HG03520 (cell line): Measurements from ENCODE around the gene NAPSA.
A peak's percentile ranks its signal among the peaks of the same experiment; 100 is the strongest.
"Not testable (repeated sequence)": the region's sequence is repeated elsewhere in the genome, so short reads cannot be mapped to it uniquely, and the experiment has no call there.

Source experiments
- ATAC-seq: cut with Tn5 transposase; IDR thresholded peaks from one replicate; pipeline ENCODE4 v1.9.1; 2021; ENCODE audit warnings: mild to moderate bottlenecking, moderate library complexity; ENCODE audit not compliant: unreplicated experiment

The NAPSA gene

DNA sequence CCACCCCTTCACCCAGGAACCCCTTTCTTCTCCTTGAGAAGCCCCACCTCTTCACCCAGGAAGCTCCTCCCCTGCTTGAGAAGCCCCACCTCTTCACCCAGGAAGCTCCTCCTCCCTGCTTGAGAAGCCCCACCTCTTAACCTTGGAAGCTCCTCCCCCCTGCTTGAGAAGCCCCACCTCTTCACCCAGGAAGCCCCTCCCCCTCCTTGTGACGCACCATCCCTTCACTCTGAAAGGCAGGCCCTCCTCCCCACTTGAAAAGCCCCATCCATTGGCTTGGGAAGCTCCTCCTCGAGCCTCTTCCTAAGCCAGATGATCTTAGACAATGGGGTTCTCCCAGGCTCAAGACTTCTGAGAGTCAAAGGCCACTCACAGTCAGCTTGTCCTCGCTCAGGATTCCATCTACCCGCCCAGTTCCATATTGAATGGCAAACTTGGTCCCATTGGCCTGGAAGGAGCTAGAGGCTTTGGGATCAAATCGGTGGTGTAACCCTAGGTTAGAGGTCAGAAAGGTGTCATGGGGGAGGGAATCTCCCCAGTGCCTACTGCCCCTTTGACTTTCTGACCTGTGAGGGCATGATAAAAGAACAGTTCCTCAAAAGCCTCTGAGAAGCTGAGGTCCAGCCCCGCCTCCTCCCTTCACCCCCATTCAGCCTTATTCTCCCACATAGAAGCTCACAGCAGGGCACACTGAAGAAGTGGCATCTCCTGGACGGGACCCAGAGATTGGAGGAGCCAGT, 4.0 kb downstream of the NAPSA start:
- ATAC-seq: no peak

DNA sequence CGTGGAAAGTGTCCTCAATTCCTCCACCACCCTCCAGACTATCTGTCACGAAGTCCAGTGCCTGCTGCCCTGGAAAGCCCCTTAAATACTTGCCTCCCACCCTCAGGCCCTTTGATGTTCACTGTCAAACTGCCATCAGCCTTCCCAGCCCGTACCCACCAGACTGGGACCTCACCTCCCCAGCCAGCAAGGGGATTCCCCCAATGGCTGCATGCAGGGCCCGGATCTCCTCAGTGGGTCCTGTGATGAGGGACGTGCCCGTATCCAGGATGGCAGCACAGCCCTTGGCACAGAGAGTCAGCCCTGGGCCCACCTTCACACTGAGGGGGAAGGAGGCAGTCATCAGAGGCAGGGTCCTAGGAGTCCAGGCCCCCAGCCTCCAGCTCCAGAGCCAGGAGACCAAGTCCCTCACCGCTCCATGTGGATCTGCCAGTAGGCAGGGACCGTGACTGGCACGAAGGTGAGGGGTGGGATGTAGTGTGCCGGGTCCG, 6.1 kb downstream of the NAPSA start:
- no peak for ATAC-seq

DNA sequence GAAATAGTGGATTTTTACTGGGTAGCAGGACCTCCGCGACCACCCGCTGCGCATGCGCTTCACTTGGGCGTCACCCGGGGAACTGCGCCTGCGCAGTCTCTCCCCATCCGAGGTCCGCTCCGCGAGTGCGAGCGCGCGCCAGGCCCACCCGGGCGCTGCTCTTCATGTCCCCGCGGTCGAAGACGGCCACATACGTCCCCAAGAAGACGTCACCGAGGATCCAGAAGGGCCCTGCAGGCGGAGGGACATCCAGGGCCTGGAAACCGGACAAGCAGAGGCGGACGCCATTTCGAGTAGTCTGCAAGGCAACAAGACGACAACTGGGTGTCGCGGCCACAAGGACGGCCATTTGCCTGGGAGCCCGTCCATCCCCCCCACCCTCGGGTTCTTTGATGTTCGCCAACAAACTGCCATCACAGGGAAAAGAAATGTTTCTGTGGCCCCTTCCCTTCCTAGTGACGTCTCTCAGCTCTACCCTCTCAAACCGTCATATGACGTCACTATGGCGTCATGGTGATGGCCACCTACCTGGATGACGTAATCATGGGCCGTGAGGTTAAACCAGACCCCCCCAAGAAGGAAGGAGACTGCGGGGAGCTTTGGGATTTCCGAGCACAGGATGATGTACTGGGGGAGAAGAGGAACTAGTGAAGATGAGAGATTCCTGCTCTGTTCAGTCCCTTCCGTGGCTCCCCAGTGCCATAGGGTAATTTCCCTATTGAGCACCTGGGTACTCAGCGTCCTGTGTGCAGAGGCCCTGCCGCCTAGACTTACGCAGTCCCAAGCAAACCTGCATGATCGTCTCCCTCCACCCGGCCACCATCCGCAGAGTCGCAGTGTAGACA, 6.7 kb downstream of the NAPSA start:
- ATAC-seq: no peak

DNA sequence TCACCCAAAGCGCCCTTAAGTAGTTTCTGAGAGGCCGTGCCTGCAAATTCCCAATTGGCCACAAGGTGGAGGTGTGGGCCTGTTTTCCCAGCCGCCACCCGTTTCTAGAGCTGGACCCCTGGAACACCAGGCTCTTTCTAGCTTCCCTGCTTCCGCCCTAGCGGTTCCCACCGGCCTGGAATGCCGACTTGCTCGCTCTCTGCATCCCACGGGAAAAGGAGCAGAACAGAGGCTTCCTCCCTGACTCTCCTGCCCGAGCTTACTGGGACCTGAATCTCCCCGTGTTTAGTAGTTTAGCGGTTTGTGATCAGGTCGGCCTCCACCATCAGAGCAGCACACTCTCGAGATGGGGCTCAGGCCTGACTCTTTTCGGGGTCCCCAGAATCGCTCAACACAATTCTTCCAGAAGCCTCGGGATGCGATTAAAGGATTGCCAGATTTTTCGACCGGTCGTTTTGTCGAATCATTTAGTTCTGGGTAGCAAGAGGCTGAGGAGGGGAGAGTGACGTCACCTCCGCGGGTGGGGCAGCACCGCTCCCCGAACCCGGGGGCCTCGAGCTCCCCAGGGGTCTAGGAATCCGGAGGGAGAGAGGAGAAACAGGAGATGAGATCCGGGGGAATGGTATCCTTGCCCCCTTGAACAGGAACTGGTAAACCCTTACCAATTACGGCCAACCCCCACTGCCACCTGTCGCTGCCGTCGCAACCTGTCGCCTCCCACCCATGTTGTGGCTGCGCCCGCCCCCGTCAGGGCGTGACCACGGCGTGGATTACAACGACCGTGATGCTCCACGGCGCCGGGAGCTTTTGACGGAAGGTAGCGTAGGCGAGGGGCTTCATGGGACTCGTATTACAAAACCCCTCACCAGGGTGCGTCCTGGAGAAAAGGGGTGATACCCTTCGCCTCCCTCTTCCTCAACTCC, 8.0 kb downstream of the NAPSA start:
- no peak for ATAC-seq

DNA sequence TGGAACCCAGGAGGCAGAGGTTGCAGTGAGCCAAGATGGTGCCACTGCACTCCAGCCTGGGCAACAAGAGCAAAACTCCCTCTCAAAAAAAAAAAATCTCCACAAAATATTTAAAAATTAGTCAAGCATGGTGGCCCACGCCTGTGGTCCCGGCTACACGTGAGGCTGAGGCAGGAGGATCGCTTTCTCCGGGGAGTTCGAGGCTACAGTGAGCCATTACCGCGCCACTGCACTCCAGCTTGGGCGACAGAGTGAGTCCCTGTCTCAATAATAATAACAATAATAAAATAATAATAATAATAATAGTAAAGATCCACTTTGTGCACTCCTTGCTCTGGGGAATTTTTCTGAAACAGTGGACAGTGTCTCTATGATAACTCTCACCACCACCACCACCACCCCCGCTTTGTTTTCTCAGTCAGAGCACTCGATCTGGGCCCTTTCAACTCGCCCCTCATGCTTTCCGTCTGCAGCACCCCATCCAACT, 8.7 kb downstream of the NAPSA start:
- ATAC-seq: no peak

DNA sequence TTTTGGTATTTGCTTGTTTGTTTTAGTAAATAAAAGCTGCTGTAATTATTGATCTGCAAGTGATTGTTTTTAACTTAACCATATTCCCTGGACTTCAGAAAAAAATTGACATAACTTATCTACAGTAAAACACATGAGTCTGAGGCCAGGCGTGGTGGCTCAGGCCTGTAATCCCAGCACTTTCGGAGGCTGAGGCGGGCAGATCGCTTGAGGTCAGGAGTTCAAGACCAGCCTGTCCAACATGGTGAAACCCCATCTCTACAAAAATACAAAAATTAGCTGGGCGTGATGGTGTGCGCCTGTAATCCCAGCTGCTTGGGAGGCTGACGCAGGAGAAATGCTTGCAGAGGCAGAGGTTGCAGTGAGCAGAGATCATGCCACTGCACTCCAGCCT, 12.0 kb downstream of the NAPSA start:
- not testable (repeated sequence) for ATAC-seq

DNA sequence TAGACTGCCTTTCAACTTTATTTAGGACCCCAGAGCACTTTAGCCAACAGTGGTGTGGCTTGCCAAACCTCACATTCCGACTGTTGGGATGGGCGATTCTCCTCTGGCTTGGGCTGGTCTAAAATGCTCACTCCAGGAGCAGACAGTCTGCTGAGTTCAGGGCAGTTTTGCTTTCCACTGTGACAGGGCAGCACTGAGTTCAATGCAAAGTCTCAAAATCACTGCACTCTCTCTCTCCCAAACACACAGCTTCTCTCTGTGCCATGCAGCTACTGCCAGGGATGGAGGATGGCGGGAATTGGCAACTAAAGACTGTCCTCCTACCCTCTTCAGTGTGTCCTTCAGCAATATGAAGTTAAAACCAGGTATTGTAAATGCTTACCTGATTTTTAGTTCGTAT, 13.2 kb downstream of the NAPSA start:
- no peak for ATAC-seq

DNA sequence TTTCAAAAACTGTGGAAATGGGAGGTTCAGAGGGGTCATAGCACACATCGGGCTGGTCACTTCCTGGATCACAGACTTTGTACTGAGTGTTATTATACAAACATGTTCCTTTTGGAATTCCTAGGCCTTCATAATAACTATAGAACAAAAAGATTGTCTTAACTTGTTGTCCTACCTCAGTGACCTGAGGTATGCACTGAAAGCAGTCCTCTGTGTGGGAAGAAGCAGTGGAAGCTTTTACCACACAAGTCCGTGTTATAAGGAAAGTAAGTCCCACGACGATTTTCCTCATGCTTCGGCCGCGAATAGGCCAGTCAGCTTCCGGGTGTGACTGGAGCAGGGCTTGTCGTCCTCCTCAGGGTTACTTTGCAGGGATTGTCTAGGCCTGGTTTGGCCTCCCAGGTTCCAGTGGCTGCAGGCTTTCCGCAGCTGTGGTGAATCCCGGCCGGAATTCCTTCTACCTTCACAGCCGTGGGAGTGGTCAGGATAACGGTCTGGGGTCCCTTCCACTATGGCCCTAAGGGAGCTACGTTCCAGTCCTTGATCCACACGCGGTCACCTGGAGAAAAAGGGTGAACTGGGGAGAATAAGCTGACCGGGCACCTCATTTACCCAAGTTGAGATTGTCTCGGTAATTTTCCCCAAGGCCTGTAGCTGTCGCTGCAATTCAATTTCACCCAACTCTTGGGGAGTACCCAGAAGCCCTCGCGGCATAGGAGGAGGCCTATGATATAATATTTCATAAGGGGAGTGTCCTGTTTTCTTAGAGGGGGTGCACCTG, 16.0 kb downstream of the NAPSA start:
- no peak for ATAC-seq

DNA sequence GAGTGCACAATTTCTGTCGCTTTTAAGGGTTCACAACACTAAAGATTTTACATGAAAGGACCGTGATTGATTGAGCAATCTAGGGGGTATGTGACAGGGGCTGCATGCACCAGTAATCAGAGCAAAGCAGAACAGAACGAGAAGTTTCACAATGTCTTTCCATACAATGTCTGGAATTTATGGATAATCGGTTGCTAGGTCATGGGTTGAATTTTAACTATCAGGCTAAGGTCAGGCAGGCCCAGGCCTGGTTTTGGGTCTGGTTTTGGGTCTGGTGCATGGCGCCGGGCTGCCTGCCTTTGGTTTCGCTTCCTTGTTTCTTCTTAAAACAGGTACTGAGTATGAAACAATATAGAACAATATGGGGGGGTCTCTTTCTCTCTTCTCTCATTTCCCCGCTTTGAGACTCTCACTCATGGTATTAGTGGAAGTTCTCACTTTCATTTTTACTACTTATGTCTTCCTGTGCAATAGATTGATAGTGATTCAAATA, 18.3 kb downstream of the NAPSA start:
- ATAC-seq: not testable (repeated sequence)

DNA sequence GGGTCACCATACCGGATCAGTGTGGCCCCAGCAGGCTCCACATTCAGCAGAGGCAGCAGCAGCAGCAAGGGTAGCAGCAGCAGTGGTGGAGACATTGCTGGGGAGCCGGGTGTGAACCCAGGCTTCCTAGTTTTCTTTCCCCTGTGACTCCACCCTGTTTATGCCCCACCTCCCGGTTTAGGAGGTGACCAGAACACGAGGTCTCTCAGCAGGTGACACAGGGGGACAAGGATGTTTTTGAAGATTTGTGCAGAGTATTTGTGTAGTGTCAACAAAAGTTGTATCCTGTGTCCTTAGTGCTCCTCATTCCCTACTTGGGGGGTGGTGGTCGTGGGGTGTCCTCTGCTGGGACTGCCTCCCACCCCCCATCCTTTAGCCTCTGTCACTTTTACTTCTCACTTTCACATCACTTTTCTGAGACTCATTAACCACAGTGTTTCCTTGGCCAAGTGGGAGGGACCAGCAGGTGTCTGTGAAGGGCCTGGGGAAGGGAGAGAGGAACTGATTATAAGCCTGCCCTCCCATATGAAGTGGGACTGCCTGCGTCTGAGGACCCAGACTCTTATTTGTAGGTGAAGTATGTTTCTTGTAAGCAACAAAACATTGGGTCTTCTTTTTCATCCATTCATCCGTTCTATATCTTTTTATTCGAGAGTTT, 20.6 kb downstream of the NAPSA start:
- no peak for ATAC-seq

DNA sequence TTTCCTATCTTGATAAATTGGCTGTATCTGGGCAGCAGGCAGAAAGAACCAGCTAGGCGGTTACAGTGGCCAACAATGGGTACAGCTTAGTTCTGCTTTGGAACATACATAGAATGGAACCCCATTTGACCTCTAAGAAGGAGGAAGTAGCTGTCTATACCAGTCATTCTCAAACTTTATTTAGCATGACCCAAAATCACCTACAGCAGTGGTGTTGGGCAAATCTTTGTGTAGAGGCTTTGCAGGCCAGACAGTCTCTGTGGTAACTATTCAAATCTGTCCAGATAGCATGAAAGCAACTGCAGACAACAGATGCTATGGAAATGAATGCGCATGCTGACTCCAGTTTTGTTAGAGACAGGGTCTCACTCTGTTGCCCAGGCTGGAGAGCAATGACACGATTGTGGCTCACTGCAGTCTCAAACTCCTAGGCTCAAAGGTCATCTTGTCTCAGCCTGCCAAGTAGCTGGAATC, 24.3 kb downstream of the NAPSA start:
- ATAC-seq: no peak

DNA sequence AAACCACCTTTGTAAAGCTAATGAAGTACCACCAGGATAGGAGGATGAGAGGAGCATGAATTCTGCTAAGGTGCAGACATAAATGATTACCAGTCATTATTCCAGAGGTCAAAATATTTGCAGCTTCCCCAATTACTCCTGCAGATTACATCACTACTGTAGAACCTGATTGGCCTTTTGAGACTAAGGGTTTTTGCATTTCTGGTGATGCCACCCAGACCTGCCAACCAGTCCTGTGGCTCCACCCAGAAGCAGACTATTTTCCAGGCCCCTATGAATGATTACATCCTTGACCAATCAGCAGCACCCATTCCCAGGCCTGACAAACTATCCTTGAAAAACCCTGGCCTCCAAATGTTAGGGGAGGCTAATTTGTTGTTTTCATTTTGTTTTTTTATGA, 25.1 kb downstream of the NAPSA start:
- no peak for ATAC-seq

DNA sequence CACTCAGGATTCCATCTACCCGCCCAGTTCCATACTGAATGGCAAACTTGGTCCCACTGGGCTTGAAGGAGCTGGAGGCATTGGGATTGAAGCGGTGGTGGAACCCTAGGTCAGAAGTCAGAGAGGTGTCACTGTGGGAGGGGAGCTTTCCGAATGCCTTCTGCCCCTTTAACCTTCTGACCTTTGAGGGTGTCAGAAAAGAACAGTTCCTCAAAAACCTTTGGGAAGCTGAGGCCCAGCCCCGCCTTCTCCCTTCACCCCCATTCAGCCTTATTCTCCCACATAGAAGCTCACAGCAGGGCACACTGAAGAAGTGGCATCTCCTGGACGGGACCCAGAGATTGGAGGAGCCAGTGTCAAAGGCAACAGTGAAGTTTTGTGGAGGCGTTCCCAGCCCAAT, 28.4 kb downstream of the NAPSA start:
- ATAC-seq: not testable (repeated sequence)

DNA sequence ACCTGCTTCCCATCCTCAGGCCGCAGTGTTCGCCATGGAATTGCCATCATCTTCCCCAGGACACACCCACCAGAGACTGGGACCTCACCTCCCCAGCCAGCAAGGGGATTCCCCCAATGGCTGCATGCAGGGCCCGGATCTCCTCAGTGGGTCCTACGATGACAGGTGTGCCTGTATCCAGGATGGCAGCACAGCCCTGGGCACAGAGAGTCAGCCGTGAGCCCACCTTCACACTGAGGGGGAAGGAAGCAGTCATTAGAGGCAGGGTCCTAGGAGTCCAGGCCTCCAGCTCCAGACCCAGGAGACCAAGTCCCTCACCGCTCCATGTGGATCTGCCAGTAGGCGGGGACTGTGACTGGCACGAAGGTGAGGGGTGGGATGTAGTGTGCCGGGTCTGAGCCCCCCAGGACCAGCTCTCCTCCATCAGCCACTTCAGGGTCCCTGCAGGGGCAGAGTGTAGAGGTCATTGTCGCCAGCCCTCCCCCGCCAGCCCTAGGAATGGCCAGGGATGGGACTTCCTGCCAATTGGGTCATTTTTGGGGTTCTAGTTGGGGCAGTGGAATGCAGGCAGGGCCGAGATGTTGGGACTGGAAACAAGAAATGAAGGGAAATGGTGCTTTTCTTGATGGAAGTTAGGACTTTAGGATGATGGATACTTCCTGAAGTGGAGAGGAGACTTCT, 30.6 kb downstream of the NAPSA start:
- no peak for ATAC-seq

DNA sequence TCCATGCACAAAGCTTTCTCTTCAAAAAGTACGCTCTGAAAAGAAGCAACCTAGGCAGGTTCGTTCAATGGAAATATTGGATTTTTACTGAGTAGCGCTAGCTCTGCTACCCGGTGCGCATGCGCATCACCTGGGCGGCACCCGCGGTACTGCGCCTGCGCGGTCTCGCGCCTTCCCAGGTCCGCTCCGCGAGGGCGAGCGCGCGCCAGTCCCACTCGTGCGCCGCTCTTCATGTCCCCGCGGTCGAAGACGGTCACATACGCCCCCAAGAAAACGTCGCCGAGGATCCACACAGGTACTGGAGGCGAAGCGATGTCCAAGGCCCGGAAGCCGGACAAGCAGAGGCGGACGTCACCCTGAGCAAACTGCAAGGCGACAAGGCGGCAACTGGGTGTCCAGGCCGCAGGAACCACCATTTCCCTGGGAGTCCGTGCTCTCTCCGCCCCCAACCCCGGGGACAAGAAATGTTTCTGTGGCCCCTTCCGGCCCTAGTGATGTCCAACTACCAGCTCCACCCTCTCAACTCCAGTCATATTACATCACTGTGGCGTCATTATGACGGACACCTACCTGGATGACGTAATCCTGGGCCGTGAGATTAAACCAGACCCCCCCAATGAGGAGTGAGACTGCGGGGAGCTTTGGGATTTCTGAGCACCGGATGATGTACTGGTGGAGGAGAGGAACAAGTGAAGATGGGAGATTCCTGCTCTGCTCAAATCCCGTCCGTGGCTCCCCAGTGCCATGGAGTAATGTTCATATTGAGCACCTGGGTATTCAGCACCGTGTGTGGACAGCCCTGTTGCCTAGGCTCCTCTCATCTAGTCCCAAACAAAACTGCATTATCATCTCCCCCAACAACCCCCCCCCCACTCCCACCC, 31.5 kb downstream of the NAPSA start:
- peak; percentile 12 for ATAC-seq

DNA sequence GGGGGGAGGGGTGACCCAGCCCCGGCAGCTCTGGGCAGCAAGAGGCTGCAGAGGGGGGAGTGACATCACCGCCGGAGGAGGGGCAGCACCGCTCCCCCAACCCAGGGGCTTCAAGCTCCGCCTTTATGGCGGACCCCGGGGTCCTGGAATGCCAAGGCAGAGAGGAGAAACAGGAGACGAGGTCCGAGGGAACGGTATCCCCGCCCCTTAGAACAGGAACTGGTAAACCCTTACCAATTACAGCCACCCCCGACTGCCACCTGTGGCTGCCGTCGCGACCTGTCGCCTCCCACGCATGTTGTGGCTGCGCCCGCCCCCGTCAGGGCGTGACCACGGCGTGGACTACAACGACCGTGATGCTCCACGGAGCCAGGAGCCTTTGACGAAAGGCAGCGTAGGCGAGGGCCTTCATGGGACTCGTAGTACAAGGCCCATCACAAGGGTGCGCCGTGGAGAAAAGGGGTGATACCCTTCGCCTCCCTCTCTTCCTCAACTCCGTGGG, 32.2 kb downstream of the NAPSA start:
- ATAC-seq: peak; percentile 31

DNA sequence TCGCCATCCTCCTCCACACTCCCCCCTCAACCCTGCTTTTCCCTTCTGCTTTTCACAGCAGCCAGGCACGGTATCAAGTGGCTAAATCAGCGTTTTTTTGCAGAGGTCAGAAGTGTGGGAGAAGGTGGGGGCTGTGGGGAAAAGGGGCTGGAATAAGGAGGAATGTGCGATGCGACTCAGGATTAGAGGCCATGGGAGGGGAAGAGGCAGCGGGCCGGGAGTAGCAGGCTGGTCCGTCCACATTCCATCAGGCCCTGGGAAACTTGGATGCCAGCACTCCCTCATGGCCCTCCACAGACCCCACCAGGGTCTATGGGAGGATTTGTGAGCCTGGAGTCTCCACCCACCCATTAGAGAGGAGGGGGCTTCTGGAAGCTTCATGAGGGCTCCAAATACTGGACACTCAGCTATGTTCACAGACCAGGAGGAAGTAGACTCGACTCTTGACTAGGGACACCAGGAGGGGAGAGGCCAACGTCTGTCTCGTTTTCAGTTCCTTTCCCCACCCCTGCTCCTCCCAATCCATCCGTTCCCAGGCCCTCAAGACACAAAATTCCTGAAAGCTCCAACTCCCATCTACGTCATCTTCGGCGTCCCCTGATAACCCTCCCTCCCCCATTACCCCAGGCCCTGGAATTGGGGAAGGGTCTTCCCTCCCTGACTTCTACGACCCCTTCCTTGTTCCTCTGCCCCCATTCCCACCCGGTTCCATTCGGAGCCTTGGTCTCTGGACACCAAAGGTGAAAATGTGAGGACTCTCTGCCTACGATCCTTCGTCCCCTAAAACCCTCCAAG, 33.0 kb downstream of the NAPSA start:
- ATAC-seq: no peak
